ENCODE results near the gene HOXB4.

- TF ChIP-seq CTCF (IDR thresholded peaks at IDR 0.05), result no peak
- TF ChIP-seq POLR2A (IDR thresholded peaks at IDR 0.05), result no peak
Measured at GRCh38 chr17:48570325-48571023, 7.7 kb downstream of the HOXB4 start.
